ENCODE results near the gene F2R.

F2R gene

DNA sequence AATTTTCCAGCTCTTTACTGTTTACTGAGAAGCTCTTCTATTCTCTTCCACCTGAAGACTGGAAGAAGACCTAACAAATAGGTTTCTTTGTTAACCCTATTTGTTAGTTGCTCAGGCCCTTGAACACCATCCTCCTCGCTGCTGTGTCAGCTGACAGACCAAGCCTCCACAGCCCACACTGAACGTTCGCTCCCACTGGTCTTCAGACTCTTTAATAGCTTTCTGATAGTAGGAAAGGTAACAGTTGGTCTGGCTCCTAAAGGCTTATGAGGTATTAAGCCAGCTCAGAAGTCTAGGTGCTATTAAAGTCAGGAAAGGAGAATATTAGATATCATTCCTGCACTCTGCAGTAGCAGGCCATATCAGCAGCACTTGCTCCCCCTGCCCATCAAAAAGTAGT lies 23.3 kb upstream of the F2R start:
- no peaks in the 10 kb centered on the region for H3K27me3 ChIP-seq (replicated peaks; ENCODE audit: insufficient read depth, low read length)
- no peaks in the 10 kb centered on the region for H3K4me1 ChIP-seq (ENCODE audit: low read length)
- no peak for DNase-seq
- H3K4me2 ChIP-seq (ENCODE audit: low read depth, low read length) = no peak overlapping the region
- no peaks in the 10 kb centered on the region for H4K20me1 ChIP-seq (ENCODE audit: insufficient read depth, low read length)
- H3F3A ChIP-seq (ENCODE audit: insufficient read depth, low read length) = no peaks in the 10 kb centered on the region
- H3K36me3 ChIP-seq (replicated peaks; ENCODE audit: insufficient read depth, low read length) = no peaks in the 10 kb centered on the region
- no peak overlapping the region for H2AFZ ChIP-seq (ENCODE audit: low read length)
- no peak overlapping the region for H3K9ac ChIP-seq (ENCODE audit: low read length)
- no peaks in the 10 kb centered on the region for H3K9me3 ChIP-seq (replicated peaks; ENCODE audit: insufficient read depth, low read length)
- no peak overlapping the region for H3K27ac ChIP-seq (ENCODE audit: low read length)
- no peaks in the 10 kb centered on the region for H3K79me2 ChIP-seq (ENCODE audit: low read length)
- H3K4me3 ChIP-seq (ENCODE audit: low read length) = no peak overlapping the region
- TF ChIP-seq EZH2phosphoT487 (IDR thresholded peaks at IDR 0.05; ENCODE audit: low read length) (no peak), EZH2 (optimal IDR thresholded peaks at IDR 0.05; ENCODE audit: low read depth, low read length) (no peak)
- TF ChIP-seq, protein P1, sequence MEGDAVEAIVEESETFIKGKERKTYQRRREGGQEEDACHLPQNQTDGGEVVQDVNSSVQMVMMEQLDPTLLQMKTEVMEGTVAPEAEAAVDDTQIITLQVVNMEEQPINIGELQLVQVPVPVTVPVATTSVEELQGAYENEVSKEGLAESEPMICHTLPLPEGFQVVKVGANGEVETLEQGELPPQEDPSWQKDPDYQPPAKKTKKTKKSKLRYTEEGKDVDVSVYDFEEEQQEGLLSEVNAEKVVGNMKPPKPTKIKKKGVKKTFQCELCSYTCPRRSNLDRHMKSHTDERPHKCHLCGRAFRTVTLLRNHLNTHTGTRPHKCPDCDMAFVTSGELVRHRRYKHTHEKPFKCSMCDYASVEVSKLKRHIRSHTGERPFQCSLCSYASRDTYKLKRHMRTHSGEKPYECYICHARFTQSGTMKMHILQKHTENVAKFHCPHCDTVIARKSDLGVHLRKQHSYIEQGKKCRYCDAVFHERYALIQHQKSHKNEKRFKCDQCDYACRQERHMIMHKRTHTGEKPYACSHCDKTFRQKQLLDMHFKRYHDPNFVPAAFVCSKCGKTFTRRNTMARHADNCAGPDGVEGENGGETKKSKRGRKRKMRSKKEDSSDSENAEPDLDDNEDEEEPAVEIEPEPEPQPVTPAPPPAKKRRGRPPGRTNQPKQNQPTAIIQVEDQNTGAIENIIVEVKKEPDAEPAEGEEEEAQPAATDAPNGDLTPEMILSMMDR (IDR thresholded peaks at IDR 0.05; ENCODE audit: low read length) = no peak
- H3K9me2 ChIP-seq (replicated peaks; ENCODE audit: insufficient read depth, low read length) = no peaks in the 10 kb centered on the region

DNA sequence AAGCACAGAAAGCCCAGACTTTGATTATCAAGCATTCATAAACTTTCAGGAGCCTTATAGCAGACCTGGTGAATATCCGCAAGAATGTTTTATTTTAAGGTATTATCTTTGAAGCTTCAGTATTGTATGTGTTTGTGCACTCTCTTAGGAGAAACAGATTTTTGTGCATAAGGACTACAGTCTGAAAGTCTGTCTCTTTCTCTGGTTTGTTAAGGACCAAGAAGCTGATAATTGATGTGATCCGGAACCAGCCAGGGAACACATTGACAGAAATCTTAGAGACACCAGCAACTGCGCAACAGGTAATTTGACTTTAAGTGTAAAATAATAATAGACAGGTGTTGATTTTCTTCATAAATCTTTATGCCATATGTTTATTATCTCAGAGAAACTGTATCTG lies 22.8 kb upstream of the F2R start:
- Histone ChIP-seq H3K4me3 (ENCODE audit: low read length) (no peak overlapping the region), H3K9me2 (replicated peaks; ENCODE audit: insufficient read depth, low read length) (no peaks in the 10 kb centered on the region), H3K79me2 (ENCODE audit: low read length) (no peaks in the 10 kb centered on the region), H3K4me2 (ENCODE audit: low read depth, low read length) (no peak overlapping the region), H3K9me3 (replicated peaks; ENCODE audit: insufficient read depth, low read length) (no peaks in the 10 kb centered on the region), H2AFZ (ENCODE audit: low read length) (no peak overlapping the region), H3K27me3 (replicated peaks; ENCODE audit: insufficient read depth, low read length) (no peaks in the 10 kb centered on the region), H3K9ac (ENCODE audit: low read length) (no peak overlapping the region), H3K36me3 (replicated peaks; ENCODE audit: insufficient read depth, low read length) (no peaks in the 10 kb centered on the region), H3K27ac (ENCODE audit: low read length) (no peak overlapping the region), H4K20me1 (ENCODE audit: insufficient read depth, low read length) (no peaks in the 10 kb centered on the region), H3F3A (ENCODE audit: insufficient read depth, low read length) (no peaks in the 10 kb centered on the region), H3K4me1 (ENCODE audit: low read length) (no peaks in the 10 kb centered on the region)
- no peak for DNase-seq
- TF ChIP-seq EZH2phosphoT487 (IDR thresholded peaks at IDR 0.05; ENCODE audit: low read length) (no peak), EZH2 (optimal IDR thresholded peaks at IDR 0.05; ENCODE audit: low read depth, low read length) (no peak)
- TF ChIP-seq, protein P1 (IDR thresholded peaks at IDR 0.05; ENCODE audit: low read length) = no peak

DNA sequence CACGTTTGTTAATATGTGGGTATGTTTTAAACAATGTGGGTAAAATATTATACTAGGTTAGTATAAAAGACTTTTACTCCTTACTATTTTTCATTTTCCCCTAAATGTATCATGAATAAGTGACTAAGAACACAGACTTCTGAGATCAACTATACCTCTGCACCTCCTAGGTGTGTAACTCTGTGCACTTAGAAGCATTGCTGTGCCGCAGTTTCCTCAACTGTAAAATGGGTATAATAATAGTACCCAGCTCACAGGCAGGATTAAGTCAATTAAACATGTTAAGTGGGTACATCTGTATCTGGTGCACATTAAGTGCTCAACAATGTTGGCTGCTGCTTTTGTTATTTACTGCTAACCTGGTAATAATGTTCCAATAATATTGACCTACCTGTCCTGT lies 21.6 kb upstream of the F2R start:
- Histone ChIP-seq H3K79me2 (ENCODE audit: low read length) (no peaks in the 10 kb centered on the region), H3K4me1 (ENCODE audit: low read length) (no peaks in the 10 kb centered on the region), H3K9ac (ENCODE audit: low read length) (no peak overlapping the region), H2AFZ (ENCODE audit: low read length) (no peak overlapping the region), H3K27me3 (replicated peaks; ENCODE audit: insufficient read depth, low read length) (no peaks in the 10 kb centered on the region), H4K20me1 (ENCODE audit: insufficient read depth, low read length) (no peaks in the 10 kb centered on the region), H3K9me3 (replicated peaks; ENCODE audit: insufficient read depth, low read length) (no peaks in the 10 kb centered on the region), H3K27ac (ENCODE audit: low read length) (no peak overlapping the region), H3K9me2 (replicated peaks; ENCODE audit: insufficient read depth, low read length) (no peaks in the 10 kb centered on the region), H3F3A (ENCODE audit: insufficient read depth, low read length) (no peaks in the 10 kb centered on the region), H3K4me3 (ENCODE audit: low read length) (no peak overlapping the region), H3K36me3 (replicated peaks; ENCODE audit: insufficient read depth, low read length) (no peaks in the 10 kb centered on the region), H3K4me2 (ENCODE audit: low read depth, low read length) (no peak overlapping the region)
- DNase-seq = no peak
- TF ChIP-seq, protein P1 (IDR thresholded peaks at IDR 0.05; ENCODE audit: low read length) = no peak
- TF ChIP-seq EZH2phosphoT487 (IDR thresholded peaks at IDR 0.05; ENCODE audit: low read length) = no peak
- no peak for TF ChIP-seq EZH2 (optimal IDR thresholded peaks at IDR 0.05; ENCODE audit: low read depth, low read length)

Measured in MM.1S (cell line).